HG03521 (cell line): ENCODE results near the gene NKAIN4.
"Not testable (repeated sequence)": the region's sequence is repeated elsewhere in the genome, so short reads cannot be mapped to it uniquely, and the experiment has no call there.

Experiments
- ATAC-seq: cut with Tn5 transposase; IDR thresholded peaks from one replicate; pipeline ENCODE4 v1.9.1; 2021; ENCODE audit warnings: mild to moderate bottlenecking, moderate library complexity; ENCODE audit not compliant: unreplicated experiment

Gene NKAIN4

DNA sequence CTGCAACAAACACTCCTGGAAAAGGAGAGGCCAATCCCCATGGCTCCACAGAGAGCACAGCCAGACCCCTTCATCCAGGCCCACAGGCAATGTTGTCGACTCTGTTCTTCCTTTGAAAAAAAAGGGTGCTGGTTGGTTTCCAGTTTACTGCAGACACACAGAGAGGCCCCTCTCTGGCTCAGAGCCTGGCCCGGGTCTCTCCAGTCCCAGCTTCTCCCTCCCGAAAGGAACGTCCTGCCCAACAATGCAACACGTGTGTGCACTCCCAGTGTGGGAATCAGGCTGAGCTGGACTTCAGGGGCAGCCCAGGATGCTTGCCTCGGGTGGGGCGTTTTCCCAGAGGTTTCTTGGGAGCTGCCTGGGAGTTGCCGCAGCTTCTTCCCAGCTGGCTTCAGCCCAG, 4.5 kb upstream of the NKAIN4 start:
- no peak for ATAC-seq

DNA sequence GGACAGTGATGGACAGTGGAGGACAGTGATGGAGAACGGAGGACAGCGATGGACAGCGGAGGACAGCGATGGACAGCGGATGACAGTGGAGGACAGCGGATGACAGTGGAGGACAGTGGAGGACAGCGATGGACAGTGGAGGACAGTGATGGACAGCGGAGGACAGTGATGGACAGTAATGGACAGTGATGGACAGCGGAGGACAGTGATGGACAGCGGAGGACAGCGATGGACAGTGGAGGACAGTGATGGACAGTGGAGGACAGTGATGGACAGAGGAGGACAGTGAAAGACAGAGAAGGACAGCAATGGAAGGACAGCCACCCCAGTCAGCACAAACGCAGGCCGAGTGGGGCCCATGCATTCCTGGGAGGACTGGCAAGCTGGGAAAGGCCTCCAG, 3.4 kb upstream of the NKAIN4 start:
- ATAC-seq = no peak

DNA sequence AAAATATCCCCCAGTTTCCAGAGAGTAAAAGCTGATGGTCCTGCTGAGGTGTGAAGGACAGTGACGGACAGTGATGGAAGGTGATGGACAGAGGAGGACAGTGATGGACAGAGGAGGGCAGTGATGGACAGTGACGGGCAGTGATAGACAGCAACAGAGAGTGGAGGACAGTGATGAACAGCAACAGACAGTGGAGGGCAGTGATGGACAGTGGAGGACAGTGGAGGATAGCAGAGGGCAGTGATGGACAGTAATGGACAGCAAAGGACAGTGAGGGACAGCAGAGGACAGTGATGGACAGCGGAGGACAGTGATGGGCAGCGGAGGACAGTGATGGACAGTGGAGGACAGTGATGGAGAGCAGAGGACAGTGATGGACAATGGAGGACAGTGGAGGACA, 2.7 kb upstream of the NKAIN4 start:
- ATAC-seq = no peak

DNA sequence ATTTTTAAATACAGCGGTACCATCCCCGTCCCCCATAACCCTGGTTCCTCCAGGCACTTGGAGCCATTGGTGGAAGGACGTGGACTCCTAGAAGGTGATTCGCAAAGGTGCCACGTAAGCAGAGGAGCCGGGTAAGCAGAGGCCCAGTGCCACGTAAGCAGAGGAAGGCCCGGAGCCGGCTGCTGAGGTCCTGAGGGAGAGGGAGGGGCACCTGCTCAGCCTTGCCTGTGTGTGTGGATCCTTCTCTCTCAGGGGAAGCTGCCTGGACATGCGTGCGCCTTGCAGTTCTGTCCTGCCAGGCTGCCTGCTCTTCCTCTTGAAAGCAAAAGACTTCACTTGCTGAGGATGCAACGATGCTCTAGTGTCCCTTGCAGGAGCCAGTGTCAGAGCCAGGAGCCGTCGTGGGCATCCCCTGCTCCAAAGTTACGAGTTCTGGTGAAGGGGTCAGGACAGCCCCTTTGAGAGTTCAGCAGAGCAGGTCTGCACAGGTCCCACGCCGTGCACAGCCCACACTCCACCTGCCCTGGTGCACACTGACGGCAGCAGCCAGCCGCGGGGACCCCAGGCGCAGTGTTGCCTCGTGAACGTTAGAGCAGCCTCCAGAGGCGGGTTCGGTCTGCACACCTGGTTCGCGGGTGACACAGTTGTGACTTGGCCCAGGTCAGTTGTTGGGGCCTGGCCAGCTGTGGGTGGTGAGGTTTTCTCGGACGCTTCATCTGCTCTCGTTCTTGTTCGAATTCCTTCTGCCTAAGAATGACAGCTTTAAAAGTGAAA, 1.9 kb upstream of the NKAIN4 start:
- no peak for ATAC-seq

DNA sequence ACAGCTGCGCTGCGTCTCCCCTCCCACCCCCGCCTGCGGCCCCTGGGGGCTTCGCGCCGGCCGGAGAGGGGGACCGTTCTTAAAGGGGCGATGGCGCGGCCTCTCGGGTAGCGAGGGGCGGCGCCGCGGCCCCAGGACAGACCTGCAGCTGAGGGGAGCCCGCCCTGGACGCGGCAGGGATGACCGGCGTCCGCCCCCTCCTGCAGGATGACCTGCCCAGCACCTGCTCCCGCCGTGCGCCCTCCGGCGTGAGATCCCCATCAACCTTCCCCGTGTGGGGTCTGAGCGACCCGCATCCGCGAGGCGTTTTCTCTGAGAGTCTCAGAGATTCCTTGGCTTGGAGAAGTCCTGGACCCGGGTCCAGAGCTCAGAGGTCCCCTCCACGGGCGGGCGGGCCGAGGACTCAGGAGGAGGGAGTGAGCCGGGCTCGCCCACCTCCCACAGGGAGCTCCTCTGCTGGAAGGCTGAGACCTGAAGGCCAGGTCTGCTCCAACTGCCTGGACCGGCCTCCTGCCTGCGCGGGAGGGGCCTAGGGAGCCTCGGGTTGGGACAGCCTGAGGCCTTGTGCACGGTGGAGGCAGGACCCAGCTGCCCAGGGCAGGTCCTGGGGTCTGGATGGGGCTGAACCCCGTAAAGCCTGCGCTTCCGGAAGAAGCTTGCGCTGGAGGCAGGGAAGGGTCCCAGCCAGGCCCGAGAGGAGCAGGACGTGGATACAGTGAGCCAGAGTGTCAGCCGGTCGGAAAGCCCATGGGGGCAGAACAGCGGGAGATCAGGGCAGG, 532 bp upstream of the NKAIN4 start:
- ATAC-seq = no peak

DNA sequence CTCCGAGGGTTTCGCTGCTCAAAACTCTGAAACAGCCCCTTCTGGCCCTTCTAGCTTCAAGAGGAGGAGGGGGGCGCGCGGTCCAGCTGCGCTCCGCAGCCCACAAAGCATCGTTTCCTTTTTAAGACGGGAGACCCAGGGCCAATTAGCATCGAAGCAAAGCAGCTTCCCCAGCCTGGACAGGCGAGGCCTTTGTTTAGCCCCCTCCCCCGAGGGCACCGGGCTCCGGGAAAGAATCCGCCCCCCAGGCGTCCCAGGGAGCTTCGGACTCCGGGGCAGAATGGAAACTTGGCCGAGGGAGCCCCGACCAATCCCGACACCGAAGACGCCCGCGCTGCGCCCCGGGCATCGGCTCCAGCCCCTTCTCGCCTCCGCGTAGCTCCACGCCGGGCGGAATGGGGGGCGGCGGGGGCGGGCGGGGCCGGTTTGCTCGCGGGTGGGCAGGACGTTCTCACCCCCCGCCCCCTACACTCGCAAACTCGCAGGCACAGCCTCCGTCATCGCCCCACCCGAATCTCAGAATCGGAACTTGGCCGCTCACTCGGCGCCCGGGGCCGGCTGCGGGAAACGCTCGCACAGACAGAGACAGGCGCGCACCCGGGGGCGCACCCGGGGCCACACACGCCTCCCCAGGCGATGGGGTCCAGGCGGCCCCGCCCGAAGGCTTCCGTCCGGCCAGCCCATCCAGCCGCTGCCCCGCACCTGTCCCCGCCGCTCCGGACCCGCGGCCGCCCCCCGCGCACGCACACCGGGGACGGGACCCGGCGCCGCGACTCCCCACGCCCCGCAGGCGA, 628 bp downstream of the NKAIN4 start:
- ATAC-seq = no peak

DNA sequence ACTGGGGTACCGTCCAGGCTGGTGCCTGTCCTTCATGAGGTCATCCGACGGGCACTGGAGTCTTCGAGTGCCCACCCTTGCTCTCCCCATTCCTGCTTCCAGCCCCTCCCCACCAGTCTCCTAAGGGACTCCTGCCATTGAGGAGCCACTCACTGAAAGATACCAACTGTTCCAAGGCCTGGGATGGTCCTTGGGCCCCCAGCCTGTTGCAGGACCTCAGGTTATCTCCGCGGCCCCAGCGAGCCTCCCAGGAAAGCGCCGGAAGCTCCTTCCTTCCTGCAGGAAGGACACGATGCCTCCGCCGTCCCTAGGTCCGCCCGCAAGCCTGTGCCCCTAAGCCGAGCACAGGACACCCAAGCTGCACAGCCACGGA, 1.2 kb downstream of the NKAIN4 start:
- no peak for ATAC-seq

DNA sequence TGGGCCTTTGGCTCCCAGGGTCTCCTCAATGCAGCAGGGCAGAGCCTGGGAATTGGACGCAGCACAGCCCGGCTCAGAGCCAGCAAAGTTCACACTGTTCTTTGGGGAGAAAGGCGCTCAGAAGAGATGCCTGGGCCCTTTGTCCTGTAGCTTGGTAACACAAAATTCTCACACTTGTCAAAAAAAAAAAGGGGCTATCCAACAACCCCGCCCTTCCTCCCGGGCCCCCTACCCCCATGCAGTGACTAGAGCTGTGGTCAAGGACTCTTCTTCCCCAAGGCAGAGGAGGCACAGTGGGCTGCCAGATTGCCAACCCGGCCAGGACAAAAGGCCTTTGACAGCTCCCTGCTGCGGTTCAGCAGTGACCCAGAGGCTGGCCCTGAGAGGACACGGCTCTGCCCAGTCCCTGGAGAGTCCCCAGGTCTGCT, 2.0 kb downstream of the NKAIN4 start:
- no peak for ATAC-seq

DNA sequence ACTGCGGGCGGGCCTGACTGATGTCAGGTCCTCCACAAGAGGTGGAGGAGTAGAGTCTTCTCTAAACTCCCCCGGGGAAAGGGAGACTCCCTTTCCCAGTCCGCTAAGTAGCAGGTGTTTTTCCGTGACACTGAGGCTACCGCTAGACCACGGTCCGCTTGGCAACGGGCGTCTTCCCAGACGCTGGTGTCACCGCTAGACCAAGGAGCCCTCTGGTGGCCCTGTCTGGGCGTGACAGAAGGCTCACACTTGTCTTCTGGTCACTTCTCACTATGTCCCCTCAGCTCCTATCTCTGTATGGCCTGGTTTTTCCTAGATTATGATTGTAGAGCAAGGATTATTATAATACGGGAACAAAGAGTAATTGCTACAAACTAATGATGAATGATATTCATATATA, 2.9 kb downstream of the NKAIN4 start:
- ATAC-seq = not testable (repeated sequence)

DNA sequence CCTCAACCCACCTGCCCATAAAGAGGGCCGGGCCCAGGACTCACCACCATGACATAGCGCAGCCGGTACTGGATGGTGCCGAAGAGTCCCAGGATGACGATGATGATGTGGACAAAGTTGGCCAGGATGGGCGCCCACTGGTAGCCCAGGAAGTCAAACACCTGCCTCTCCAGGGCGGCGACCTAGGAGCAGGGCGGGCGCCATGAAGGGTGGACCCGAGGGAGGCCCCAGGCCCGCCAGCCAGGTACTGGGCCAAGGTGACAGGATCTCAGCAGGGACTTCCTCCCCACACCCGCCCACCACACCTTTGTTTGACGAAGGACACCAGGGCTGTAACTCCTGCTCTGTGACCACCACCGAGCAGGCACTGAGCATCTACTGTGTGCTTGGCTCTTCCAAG, 4.4 kb downstream of the NKAIN4 start:
- no peak for ATAC-seq

DNA sequence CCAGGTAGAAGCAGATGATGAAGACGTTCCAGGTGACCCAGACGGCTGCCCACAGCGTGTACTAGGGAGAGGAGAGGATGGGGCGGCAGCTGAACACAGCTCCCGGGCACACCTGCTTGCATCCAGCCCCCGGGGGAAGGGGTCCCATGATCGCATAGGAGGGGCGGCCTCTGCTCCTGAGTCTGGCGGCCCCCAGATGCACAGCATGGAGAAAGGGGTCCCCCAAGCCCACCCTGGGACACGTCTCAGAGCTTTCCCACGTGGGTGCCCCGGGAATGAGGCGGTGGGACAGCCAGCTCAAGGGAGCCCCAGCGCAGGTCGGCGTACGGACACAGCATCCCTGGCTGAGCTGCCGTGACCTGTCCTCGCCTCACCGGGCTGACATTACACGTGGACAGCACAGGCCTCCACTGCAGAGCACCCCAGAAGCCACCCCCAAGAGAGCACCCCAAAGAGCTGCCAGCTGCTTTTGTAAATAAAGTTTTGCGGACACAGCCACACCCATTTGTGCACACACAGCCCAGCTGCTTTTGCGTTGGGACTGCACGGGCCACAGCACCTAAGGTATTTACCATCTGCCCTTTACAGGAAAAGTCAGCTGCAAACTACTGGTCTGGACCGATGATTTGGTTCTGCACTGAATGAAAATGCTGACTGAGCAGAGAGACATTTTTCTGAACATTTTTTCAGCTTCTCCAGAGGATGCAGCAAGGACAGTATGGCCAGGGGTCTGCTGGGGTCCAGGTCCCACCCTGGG, 5.2 kb downstream of the NKAIN4 start:
- no peak for ATAC-seq

DNA sequence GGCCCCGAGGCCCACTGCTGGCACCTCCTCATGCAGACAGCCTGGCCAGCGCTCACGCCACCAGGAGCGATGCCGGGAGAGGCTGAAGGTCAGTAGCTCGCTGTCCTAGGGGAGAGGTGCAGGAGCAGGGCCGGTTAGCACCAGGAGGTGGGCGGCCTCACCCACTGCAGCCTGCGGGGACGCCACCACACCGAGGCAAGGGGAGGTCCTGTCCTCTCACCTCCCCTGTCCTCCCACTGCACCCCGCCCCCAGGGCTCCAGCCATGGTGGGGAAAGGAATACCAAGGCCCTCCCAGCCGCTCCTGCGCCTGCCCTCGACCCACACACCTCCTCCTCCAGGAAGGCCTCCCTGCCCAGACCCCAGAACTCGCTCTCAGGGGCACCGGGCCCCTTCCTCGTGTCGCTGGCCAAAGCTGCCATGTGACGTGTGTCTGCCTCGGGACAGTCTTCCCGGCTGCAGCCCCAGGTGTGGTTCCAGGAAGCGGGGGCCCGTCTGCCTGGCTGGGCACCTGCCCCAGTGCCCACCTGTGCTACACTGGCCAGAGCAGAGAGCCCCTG, 6.5 kb downstream of the NKAIN4 start:
- ATAC-seq = no peak

DNA sequence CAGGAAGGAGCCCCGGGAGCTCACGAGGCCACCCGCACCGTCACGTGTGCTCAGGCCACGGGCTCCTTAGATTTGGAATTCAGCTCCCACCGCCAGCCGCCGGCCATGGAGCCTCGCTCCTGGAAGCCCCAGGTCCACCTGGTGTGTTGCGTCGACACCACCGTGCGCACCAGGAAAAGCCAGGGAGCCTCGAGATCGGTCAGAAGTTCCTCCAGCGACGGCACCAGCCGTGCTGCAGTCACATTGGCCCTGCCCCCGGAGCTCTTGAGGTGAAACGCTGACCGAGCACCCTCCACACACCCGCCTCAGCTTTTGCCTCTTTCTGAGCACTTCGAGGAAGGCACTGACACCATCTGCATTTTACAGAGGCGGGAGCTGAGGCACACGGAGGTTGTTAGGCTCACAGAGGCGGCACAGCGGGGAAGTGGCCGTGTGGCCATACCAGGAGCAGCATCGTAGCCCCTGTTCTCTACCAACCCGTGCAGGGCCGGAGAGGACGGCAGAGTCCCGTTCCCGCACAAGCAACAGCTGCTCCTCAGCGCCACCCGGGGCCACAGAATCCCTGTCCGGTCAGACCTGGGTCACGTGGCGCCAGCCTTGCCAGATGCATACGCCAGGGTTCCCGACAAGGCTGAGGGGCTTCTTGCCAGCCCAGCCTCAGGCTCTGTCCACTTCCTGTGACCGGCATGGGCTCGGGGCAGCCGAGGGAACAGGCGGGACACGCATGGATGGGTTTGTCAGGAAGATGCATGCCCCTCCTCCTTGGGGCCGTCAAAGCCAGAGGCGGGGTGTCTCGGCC, 7.6 kb downstream of the NKAIN4 start:
- ATAC-seq = no peak

DNA sequence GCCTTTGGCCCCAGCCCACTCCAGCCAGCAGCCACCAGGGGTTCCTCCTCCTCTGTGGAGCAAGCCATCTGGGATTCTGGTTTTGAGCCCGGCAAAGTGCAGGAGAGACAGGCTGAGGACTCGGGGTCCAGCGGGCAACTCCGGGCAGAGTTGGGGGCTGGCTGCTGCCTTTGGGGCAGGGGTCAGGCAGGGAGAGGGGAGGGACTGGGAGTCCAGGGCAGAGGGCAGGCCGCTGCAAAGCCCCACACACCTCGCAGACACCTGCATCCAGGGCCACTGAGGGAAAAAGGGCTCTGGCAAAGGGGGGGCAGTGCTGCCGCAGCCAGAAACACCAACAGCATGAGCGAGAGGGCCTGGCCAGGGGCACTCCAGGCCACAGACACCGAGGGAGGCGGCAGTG, 9.8 kb downstream of the NKAIN4 start:
- ATAC-seq = no peak

DNA sequence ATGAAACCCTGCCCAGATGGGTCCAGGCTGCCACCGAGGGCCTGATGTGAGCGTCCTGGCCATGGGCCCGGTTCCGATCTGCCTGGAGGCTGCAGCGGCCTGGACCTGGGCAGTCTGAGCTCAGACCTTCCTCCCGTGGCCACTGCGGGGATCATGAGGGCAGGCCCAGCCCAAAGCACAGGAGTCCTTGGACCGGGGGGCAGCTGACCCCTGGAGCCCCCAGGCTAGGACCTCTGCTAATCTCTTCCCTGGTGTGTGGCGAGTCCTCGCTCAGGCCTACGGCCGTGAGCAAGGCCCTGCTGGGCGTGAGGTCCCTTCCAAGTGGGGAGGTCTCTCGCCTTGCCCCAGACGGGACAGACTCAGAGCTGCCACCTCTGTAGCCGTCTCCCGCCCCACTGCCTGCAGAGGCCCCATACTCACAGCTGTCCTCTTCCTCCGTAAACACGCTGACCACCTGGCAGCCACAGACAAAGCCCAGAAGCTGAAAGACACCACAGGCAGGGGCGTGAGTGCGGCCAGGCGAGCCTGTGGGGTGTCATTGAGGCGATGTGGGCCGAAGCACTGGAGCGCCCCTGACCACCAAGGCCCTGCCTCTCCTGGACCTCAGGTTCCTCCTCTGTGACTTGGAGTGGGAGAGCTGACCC, 10.5 kb downstream of the NKAIN4 start:
- no peak for ATAC-seq

DNA sequence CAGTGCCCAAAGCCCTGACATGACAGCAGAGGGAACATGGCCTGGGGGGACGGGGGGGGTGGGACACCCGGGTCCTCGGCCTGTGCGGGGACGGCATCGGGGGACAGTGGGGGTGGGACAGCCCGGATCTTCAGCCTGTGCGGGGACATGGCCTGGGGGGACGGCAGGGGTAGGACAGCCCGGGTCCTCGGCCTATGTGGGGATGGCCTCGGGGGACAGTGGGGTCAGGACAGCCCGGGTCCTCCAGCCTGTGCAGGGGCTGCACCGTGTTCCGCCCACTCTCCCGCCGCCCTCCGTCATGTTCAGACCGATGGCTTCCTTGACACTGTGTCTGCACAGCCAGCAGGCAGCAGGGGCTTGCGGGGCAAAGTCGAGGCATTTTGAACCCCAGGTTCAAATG, 11.5 kb downstream of the NKAIN4 start:
- ATAC-seq = no peak

DNA sequence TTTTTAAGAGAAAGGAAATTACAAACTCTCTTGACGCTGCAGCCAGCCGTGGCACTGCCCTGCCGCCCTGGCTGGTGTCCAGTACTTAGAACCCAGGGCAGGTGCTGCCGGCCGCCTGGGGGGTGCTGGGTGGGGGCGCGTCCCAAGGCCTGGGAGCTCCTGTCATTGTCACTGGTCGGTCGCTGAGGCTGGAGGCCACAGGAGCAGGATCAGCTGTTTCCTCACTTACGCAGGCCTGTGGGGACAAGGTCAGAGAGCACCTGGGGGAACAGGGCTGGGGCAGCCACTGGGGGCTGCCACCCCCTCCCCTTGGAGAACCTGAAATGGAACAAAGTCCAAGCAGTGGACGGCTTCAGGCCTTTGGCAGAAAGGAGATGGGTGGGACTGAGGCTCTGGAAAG, 13.0 kb downstream of the NKAIN4 start:
- ATAC-seq = no peak

DNA sequence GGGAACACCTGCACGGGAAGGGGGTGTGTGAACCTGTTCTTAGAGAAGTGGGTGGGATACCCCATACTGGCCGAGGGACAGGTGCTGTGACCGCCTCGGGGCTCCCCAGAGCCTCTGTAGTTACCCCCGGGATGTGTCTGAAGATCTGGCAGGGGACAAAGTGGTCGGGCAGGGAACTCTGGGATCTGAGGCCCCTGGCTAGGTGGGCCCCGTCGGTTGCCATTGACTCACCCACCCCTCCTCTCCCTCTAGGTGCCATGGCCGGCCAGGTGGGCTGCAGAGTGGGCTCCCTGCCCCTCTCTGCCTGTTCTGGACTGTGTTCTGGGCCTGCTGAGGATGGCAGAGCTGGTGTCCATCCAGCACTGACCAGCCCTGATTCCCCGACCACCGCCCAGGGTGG, 14.3 kb downstream of the NKAIN4 start:
- no peak for ATAC-seq

DNA sequence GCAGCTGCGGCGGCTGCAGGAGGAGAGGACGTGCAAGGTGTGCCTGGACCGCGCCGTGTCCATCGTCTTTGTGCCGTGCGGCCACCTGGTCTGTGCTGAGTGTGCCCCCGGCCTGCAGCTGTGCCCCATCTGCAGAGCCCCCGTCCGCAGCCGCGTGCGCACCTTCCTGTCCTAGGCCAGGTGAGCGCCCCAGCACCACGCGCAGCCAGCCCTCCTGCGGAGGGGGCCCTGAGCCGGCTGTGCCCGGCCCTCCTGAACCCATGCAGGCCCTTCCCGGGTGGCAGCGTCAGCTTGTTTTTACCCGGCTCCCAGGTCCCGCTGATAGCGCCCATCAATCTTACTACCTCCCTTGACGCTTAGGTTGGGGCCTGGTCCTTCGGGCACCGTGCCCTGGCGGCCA, 14.8 kb downstream of the NKAIN4 start:
- no peak for ATAC-seq
